K562 (cell line): ENCODE results near the gene SENP8. TPM values are rescaled to one million over a fixed set of nuclear protein-coding genes. Genes with fewer than 3 reads are reported as not detected.

Experiments used
- ATAC-seq: fragments of 200-7000 bp; cut with Tn5 transposase; 3 replicates; pipeline ENCODE4 v1.9.1; 2020; ENCODE audit warnings: moderate library complexity
- BruUV-seq: library from RNA; stranded (reverse); fragments of 400-500 nt; replicated peaks from 2 replicates; lab custom pipeline; 2021; lab: Mats Ljungman, UMichigan
- CTCF ChIA-PET: fragments of 300-600 bp; formaldehyde crosslinking; extraction: SDS; loops from one replicate; lab custom pipeline; 2021; ENCODE audit warnings: low intra/inter-chr PET ratio; lab: Yijun Ruan, JAX
- POLR2A ChIA-PET: fragments of 300-600, 350-650 bp; sonication (Branson Sonifier 250); formaldehyde crosslinking; extraction: SDS; loops from one replicate; lab custom pipeline; 2021; ENCODE audit warnings: antibody characterized with exemption, inconsistent platforms; lab: Yijun Ruan, JAX
- DNase-seq, 4 experiments: peaks; one replicate each; pipeline versions ENCODE4 v3.0.0 to v3.0.0-alpha.2; 2011 to 2018; ENCODE audit warnings: low spot score in 3 of 4, mixed read lengths in 3 of 4; ENCODE audit errors: extremely low read depth in 1 of 4
- FAIRE-seq: peaks from 2 replicates; lab custom pipeline; 2011; peaks lifted over from hg19 to GRCh38; lab: Jason Lieb, UNC
- H2AFZ ChIP-seq: 2 replicates; pipeline ENCODE4 v1.6.0; 2011; ENCODE audit warnings: low read depth, low read length, control low read depth, inconsistent platforms
- H3K27ac ChIP-seq: fragments of 200-600 bp; 3 replicates; pipeline ENCODE4 v1.8.0; 2011; ENCODE audit warnings: low read depth, mild to moderate bottlenecking, control low read depth, inconsistent platforms, low read length, moderate library complexity, mixed read lengths; ENCODE audit errors: extremely low read depth
- H3K27me3 ChIP-seq, 2 experiments: fragments of 300-600 bp in 1 of 2; 2 replicates in 1 of 2; 3 replicates in 1 of 2; pipeline versions ENCODE4 v1.6.0 to v1.8.0; 2011; ENCODE audit warnings: inconsistent platforms in 2 of 2, low read length in 2 of 2, mild to moderate bottlenecking in 1 of 2, mixed read lengths in 1 of 2, moderate library complexity in 1 of 2; ENCODE audit not compliant: control insufficient read depth in 2 of 2, insufficient read depth in 2 of 2
- H3K36me3 ChIP-seq: fragments of 300-600 bp; 3 replicates; pipeline ENCODE4 v1.8.0; 2011; ENCODE audit warnings: mild to moderate bottlenecking, low read length, inconsistent platforms; ENCODE audit not compliant: control insufficient read depth, insufficient read depth
- H3K4me1 ChIP-seq, 2 experiments: fragments of 200-600 bp in 1 of 2; replicated peaks in 1 of 2; 2 replicates in 1 of 2; 3 replicates in 1 of 2; pipeline versions ENCODE4 v1.5.1 to v1.8.0; 2011; ENCODE audit warnings: inconsistent platforms in 2 of 2, low read length in 2 of 2, mild to moderate bottlenecking in 1 of 2, mixed read lengths in 1 of 2, moderate library complexity in 1 of 2; ENCODE audit not compliant: control insufficient read depth in 2 of 2, insufficient read depth in 2 of 2
- H3K4me2 ChIP-seq: 2 replicates; pipeline ENCODE4 v1.6.1; 2011; ENCODE audit warnings: low read length, control low read depth, inconsistent platforms, mixed read lengths; ENCODE audit not compliant: insufficient read depth
- H3K4me3 ChIP-seq: fragments of 200-600 bp; sonication (generic), shearing (Covaris generic); 2 replicates; pipeline ENCODE4 v1.5.1; 2016; ENCODE audit warnings: control low read depth, inconsistent platforms
- H3K79me2 ChIP-seq: fragments of 200-600 bp; 3 replicates; pipeline ENCODE4 v1.8.0; 2011; ENCODE audit warnings: low read length, inconsistent platforms; ENCODE audit not compliant: control insufficient read depth, insufficient read depth
- H3K9ac ChIP-seq, 2 experiments: 2 replicates each; pipeline versions ENCODE4 v1.6.0 to v1.6.1; 2011; ENCODE audit warnings: low read depth in 2 of 2, low read length in 2 of 2, control low read depth in 1 of 2, inconsistent platforms in 1 of 2, mild to moderate bottlenecking in 1 of 2, mixed read lengths in 1 of 2; ENCODE audit not compliant: insufficient read depth in 1 of 2
- H3K9me1 ChIP-seq: one replicate; pipeline ENCODE4 v1.6.0; 2011; ENCODE audit warnings: inconsistent platforms, mild to moderate bottlenecking, low read length, moderate library complexity; ENCODE audit not compliant: control insufficient read depth, insufficient read depth
- H3K9me3 ChIP-seq: replicated peaks from 2 replicates; pipeline ENCODE4 v1.5.1; 2011; ENCODE audit warnings: low read depth, low read length, inconsistent platforms; ENCODE audit not compliant: control insufficient read depth, insufficient read depth
- H4K20me1 ChIP-seq: replicated peaks from 2 replicates; pipeline ENCODE4 v1.6.1; 2011; ENCODE audit warnings: low read length, inconsistent platforms, mixed read lengths; ENCODE audit not compliant: control insufficient read depth, insufficient read depth
- BRF2 ChIP-seq: IDR thresholded peaks from 3 replicates; pipeline ENCODE4 v1.6.1; 2011; ENCODE audit warnings: borderline replicate concordance, mild to moderate bottlenecking; ENCODE audit not compliant: insufficient read length, insufficient read depth
- MAFF ChIP-seq: IDR thresholded peaks from 2 replicates; pipeline ENCODE4 v1.6.1; 2012; ENCODE audit warnings: low read length, improper control_type of control experiment
- RNF2 ChIP-seq: sonication (generic); IDR thresholded peaks from 2 replicates; pipeline ENCODE4 v1.6.1; 2016
- STAT5B ChIP-seq: fragments of 250-450 bp; sonication (Bioruptor Pico); IDR thresholded peaks from 2 replicates; pipeline ENCODE4 v1.8.0; 2021; ENCODE audit warnings: mild to moderate bottlenecking, inconsistent platforms
- UBTF ChIP-seq, 2 experiments: IDR thresholded peaks; 2 replicates each; pipeline ENCODE4 v1.6.1; 2012; ENCODE audit warnings: improper control_type of control experiment in 2 of 2, low read depth in 2 of 2, low read length in 2 of 2, borderline replicate concordance in 1 of 2
- ZNF121 ChIP-seq: sonication (generic); formaldehyde crosslinking; conservative IDR thresholded peaks from 2 replicates; pipeline ENCODE4 v1.8.0; 2022; ENCODE audit warnings: missing genetic modification reagents
- ZNF316 ChIP-seq: fragments of 450-650 bp; IDR thresholded peaks from 2 replicates; pipeline ENCODE4 v1.6.1; 2016
- ZSCAN32 ChIP-seq: fragments of 450-650 bp; formaldehyde crosslinking; IDR thresholded peaks from 2 replicates; pipeline ENCODE4 v1.4.0; 2020; ENCODE audit warnings: mild to moderate bottlenecking, moderate library complexity
- WGBS: fragments of 100-300 bp; shearing (Covaris generic); methylation state at CpG from one replicate; pipeline ENCODE4 v1.1.6; 2016; ENCODE audit warnings: low coverage, mixed read lengths; ENCODE audit not compliant: insufficient coverage; ENCODE audit errors: missing lambda C conversion rate; 5-methylcytosine and 5-hydroxymethylcytosine counted together
- in situ Hi-C: fragments of 300-500 bp; cut with MboI; formaldehyde crosslinking; loops from 4 replicates; pipeline ENCODE4 v1.15.0; 2018; ENCODE audit warnings: inconsistent platforms, mixed read lengths
- intact Hi-C: fragments of 100-400 bp; cut with micrococcal nuclease; formaldehyde crosslinking; loops from 2 replicates; pipeline ENCODE4 v1.14.2; 2022
- polyA plus RNA-seq, 8 experiments: library from polyadenylated mRNA; depleted of rRNA in 4 of 8; stranded (reverse) in 5 of 8; unstranded in 3 of 8; fragments of >200 nt; fragmentation: Nextera tagmentation in 2 of 8; fragmentation: Illumina TruSeq in 1 of 8; extraction: Ambion mirVana in 2 of 8; extraction: Trizol in 1 of 8; gene quantifications; 2 replicates each; pipeline versions ENCODE4 v1.2.1 to v1.2.3, GENCODE V29; 2011 to 2014; ENCODE audit warnings: inconsistent platforms in 1 of 8, missing spikeins in 1 of 8
- total RNA-seq, 7 experiments: library from RNA; depleted of rRNA in 6 of 7; stranded (reverse); fragments of >200 nt in 6 of 7; fragmentation: Illumina TruSeq in 2 of 7; extraction: Trizol in 2 of 7; gene quantifications; 2 replicates each; pipeline versions ENCODE4 v1.2.1 to v1.2.3, GENCODE V29; 2011 to 2021; ENCODE audit warnings: low replicate concordance in 1 of 7

Gene SENP8
- total and polyA plus RNA-seq, 9 of the 15 experiments (the other 6 are each of a cell fraction or from before 2014, with no cell fraction given), result 1.4 to 5.4 (median 2.4) TPM

GRCh38 chr15:72098040-72098439 is 20.2 kb upstream of the SENP8 start:
- Histone ChIP-seq H3K4me2 (no peak overlapping the region), H3K36me3 (no peaks in the 10 kb centered on the region), H3K9ac (no peak overlapping the region), H3K27me3 (no peaks in the 10 kb centered on the region), H3K9me1 (no peaks in the 10 kb centered on the region), H3K4me1 (peaks cover 0 to under 1% of the 10 kb centered on the region in 2 experiments; a peak in 1 of 5 replicates), H4K20me1 (no peaks in the 10 kb centered on the region), H2AFZ (no peak overlapping the region), H3K9me3 (no peaks in the 10 kb centered on the region), H3K27ac (no peak overlapping the region), H3K79me2 (no peaks in the 10 kb centered on the region), H3K4me3 (no peak overlapping the region)
- no peak for DNase-seq
- TF ChIP-seq MAFF (no peak), ZNF316 (0 out of 2 replicates have a peak, but pooled peaks have one; percentile 21)
- ChIA-PET POLR2A (interaction anchor here (1.4 kb wide), 1 partner anchor 15 kb away, joined by 3 read pairs; no protein-coding TSS in a partner anchor), CTCF (no interaction called here)
- in situ Hi-C loops (no loop called here), intact Hi-C loops (no loop called here)
- ATAC-seq, result no peak
- peak; percentile 68 for FAIRE-seq
- BruUV-seq, result no TSS peak

GRCh38 chr15:72099155-72099554 is 19.0 kb upstream of the SENP8 start:
- Histone ChIP-seq H3K27me3 (no peaks in the 10 kb centered on the region), H2AFZ (no peak overlapping the region), H3K4me3 (no peak overlapping the region), H3K9me1 (no peaks in the 10 kb centered on the region), H3K36me3 (no peaks in the 10 kb centered on the region), H3K4me2 (no peak overlapping the region), H3K4me1 (peaks cover 0 to 3% of the 10 kb centered on the region in 2 experiments; a peak in 1 of 5 replicates), H3K27ac (no peak overlapping the region), H4K20me1 (no peaks in the 10 kb centered on the region), H3K9ac (no peak overlapping the region), H3K79me2 (no peaks in the 10 kb centered on the region), H3K9me3 (no peaks in the 10 kb centered on the region)
- FAIRE-seq (peak; percentile 64), ATAC-seq (no peak), DNase-seq (no peak)
- in situ Hi-C loops, result no loop called here
- no TSS peak for BruUV-seq
- WGBS, result 59% methylated on average over 4 of the region's 4 CpGs
- TF ChIP-seq BRF2 (no peak), STAT5B (no peak), ZSCAN32 (CRISPR knock-in tag) (no peak), RNF2 (no peak), ZNF121 (CRISPR knock-in tag) (peak; percentile 68), UBTF (IDR thresholded peaks at IDR 0.05; ENCODE audit: borderline replicate concordance in 1 of 2, low read depth in 2 of 2, low read length in 2 of 2) (no peak)
- ChIA-PET POLR2A (no interaction called here), CTCF (no interaction called here)
- intact Hi-C loops, result no loop called here
